GM20431 (cell line): ENCODE measurements around the gene MINDY2.
"Not testable (repeated sequence)": the region's sequence is repeated elsewhere in the genome, so short reads cannot be mapped to it uniquely, and the experiment has no call there.

Experiments
- in situ Hi-C: fragments of 300-500 bp; cut with MseI, MboI; formaldehyde crosslinking; loops from one replicate; pipeline ENCODE4 v1.15.0; 2020; ENCODE audit warnings: low sequenced_read_pairs; ENCODE audit not compliant: unreplicated experiment

MINDY2 gene

DNA sequence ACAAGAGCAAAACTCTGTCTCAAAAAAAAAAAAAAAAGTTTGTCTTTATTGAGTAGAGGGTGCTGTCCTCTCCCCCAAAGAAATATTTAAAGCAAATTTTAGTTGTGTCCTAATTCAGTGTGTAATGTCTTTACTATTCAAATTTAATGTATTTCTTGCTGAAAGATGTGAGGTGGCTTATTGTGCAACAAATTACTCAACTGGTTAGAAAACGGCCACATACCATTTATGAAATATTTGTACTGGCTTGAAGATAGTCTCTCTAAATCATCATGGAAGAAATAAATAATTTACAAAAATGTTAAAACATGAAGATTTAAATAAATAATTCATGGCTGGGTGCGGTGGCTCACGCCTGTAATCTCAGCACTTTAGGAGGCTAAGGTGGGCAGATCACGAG lies 99.3 kb downstream of the MINDY2 start:
- in situ Hi-C loops = no loop called here

DNA sequence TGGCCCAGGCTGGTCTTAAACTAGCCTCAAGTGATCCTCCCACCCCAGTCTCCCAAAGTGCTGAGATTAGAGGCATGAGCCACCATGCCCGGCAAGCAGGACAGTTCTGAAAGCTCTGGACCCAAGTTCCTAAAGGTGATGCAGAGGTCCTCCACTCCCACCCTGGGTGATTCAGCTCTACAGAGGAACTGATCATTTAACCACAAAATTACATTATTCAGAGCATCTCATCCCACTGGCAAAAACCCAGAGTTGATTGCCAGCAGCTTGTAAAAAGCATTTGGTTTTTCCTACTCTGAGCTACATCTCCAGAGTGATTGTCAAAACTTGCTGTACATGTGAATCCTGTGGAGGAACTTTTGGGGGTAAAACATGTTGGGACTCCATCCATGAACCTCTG lies 102.2 kb downstream of the MINDY2 start:
- in situ Hi-C loops = no loop called here

DNA sequence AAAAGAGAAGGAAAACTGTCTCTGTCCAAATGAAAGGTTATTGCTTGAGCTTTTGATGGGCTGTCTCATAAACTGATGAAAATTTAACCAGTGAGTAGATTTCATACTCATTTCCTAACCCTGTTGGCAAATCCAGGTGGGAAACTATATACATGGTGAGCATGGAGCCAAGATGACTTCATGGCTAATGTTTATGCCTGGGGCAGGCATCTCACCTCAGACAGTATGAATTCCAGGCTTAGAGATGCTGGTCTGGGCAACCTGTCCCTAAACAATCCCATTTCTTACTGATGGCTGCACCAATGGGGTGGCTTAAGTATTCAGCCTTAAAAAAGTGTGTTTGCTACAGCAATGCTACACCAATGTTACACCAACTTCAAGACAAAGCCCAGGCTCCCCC lies 104.2 kb downstream of the MINDY2 start:
- in situ Hi-C loops = no loop called here

DNA sequence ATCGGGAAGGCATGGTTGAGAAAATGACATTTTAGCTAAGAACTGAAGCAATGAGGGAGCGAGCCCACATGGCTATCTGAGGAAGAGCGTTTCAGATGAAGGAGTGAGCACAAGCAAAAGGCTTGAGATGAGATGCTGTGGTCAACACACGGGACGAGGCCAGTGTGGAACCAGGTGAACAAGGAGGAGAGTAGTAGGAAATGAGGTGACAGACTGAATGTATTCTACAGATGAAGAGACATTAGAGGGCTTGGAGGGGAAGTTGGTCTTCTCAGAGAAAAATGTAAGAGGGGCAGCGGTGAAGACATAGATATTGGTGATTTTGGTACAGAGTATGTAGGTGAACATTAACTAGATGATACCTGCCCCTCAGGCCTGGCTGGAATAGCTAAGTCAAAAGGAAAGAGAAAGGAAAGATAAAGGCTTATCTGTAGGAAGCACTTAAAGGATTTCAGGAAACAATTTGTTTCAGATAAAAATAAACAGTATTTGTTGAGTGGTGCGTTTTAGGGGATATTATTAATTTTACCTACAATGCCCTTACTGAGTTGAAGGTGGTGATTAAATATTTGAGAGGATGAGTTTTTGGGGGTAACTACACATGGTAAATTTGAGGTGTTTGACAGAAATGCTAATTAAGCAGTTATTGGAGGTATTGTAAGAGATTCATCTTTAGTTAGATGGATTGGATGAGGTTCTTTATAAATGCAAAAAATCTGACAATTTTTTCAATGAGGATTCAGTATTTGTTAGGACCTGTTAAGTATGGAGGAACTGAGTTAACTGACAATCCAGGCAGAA lies 105.4 kb downstream of the MINDY2 start:
- in situ Hi-C loops = no loop called here

DNA sequence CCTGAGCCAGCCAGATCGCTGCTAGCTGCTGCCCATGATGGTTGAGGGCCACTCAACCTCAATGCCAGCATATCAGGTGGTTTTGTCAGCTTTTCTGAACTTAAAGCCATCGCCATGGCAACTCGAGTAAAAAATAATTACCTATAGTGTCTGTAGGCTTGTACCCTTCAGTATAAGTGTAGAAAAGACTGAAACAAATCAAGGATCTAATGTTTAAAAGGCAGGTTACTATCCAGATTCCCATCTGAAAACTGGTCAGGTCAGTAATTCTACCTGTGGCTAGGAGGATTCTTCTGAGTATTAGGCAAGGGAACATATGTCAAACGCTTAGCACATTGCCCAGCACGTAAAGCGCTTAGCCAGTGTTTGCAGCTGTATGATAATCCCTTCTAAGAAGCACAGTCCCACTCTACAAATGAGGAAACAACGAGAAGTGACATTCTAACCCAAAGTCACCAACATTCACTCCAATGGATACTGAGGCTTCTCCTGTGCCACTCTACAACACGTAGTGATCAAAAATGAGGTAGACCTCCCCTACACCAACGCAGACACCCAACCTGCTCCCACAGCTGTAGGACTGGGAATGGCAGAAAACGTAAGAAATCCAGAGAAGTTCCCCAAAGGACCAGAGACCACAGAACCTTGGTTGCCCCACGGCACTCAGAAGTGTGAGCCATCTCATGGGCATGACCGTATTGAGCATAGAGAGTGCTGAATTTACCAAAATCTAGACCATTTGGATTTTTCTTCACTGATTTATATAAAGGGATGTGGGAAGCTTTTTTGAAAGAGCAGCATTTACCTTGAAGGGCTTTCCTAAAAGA lies 107.1 kb downstream of the MINDY2 start:
- in situ Hi-C loops = no loop called here

DNA sequence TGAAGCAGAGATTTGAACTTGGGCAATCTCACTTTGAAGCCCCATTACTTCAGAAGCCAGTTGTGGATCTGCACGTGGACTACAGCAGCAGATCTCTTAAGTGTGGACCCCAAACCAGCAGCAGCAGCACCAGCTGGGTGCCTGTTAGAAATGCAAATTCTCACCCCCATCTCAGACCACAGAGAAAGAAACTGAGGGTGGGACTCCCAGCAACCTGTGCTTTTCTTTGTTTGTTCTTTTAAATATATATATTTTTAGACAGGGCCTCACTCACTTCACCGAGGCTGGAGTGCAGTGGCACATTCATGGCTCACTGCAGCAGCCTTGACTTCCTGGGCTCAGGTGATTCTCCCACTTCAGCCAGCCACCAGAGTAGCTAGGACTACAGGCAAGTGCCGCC lies 109.2 kb downstream of the MINDY2 start:
- in situ Hi-C loops = no loop called here

DNA sequence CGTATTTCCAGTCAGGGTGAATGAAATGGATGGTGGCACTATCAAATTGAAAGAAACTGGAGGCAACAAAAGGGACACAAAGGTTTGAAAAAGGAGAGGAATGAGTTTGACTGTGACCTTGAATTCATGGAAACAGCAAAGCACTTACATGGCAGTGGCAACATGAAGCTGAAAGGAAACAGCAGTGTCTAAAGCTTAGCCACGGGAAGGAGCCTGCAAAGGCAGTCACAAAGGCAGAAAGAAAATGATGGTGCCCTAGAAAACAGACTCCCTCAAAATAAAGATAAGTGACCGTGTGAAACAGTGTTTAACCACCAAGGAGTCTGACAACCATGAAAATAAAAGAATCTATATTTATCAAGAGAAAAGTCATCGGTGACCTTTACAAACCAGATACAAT lies 111.1 kb downstream of the MINDY2 start:
- in situ Hi-C loops = no loop called here

DNA sequence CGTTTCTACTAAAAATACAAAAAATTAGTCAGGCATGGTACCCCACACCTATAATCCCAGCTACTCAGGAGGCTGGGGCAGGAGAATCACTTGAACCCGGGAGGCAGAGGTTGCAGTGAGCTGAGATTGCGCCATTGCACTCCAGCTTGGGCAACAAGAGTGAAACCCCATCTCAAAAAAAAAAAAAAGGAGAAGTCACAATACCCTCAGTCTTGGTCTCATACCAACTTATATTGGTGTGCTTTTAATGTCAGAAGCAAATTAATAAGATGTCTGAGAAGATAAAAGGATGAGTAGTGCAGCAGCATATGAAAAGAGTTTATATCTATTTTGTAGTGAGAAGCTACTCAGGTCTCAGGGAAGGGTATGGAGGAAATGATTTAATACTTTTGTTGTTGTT lies 112.8 kb downstream of the MINDY2 start:
- in situ Hi-C loops = not testable (repeated sequence)

DNA sequence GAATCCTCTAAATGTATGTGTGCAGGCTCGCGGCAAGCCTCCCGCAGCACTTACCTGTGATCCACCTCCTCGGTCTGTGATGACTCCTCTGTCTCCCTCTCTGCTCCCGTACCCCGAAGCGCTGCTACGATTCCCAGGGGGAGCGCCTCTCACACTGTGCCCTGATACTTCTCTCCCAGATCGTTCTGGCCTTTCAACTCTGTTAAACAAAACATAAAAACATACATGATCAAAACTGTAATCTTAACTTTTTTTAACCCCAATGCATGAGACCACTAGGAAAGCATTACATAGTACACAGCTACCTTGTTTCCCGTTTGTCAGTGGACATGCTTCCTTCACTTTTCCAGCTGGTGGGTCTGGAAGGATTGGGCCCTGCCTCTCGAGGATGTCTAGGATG lies 115.8 kb downstream of the MINDY2 start:
- in situ Hi-C loops = no loop called here

DNA sequence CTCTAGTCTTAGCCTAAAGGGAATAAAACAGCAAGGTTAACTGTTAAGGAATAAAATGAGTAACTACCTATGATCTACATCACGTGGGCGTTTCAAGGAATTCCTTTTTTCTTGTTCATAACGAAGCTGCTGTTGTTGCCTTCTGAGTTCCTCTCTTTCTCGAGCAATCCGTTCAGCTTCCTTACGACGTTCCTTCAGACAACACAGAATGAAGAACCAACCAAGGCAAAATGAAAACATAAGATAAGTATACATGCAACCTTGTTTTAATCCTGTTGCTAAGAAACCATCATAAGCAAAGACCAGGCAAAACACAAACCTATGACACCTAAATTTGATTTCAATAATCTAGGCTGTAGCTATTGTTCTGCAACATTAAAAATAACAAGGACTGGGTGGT lies 118.3 kb downstream of the MINDY2 start:
- in situ Hi-C loops = no loop called here

DNA sequence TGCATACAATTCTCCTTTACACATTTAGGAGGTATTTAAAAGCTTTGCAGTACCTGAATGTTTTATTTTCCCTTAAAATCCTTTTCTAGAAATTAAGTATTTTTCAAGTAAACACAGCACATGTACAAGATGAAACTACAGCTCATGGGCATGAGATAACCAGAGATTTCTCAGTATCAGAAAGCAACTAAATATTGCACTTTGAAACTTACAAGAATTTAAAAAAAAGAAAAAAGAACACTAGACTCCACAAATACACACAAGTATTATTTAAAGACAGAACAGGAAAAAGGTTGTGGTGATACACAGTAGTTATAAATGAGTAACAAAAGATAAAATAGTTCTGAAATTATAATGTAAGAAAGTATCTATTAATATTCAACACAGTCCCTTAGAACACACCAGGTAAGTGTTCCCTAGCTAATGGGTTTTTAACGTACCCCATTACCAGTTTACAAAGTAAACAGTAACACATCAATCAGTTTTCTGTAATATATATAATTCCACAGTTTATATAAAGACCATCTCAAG lies 127.1 kb downstream of the MINDY2 start:
- in situ Hi-C loops = no loop called here

DNA sequence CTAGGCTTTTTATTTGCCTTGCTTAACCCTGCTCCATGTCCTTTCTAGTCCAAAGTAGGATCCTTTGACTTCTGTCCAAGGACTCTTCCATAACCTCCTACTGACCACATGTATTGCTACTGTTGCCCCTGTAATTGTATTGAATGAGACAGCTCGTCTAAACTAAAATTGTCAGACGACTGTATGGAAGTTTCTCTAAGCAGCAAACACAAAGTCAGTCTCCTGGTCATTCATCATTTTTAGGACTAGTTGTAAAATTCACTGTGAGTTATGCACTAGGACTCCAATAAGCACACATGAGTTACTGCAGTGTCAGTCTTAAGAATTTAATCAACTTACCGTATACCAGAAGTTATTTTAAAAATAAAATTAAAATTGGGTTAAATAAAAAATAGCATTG lies 129.5 kb downstream of the MINDY2 start:
- in situ Hi-C loops = no loop called here

DNA sequence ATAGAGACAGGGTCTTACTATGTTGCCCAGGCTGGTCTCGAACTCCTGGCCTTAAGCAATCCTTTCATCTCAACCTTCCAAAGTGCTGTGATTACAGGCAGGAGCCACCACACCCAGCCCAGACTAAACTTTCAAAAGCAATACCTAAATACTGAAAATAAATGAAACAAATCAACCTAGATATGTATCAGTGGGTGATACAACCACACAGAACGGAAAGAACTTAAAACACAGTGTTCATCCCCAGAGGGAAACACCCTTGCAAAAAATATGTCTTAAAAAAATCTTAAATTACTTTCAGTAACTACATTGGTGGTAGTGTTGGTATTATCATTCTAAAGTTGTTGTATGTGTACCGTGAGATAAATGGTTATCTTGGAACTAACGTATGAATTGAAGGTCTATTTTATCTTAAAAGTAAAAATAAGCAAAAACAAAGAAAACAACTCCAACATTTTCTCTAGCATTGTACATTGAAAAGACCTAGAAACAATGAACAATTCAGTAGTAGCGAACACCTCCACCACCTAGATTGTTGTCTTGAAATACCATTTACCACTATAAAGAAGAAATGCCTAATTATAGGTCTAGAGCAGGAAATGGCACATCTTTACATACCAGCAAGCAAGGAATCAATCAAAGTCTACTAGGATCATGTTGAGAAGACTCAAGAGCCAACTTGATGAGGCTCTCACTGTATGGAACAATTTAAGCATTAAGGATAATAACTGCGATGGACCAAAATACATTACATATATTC lies 137.6 kb downstream of the MINDY2 start:
- in situ Hi-C loops = no loop called here

DNA sequence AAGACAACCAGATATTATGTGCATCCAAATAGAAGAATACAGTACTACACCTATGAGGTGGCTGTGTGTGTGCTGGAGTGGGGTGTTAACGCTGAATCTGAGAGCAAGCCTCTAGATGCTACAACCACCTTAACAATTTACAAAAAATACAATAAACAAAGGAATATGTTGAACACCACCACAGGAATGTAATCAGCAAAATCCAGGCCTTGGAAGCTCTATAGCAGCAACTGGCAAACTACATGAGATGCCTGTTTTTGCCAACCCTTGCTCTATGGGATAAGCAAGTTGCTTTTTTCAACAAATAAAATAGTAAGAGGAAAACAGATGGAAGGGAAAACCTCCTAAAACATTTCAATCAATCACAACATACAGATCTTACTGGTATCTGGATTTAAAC lies 138.5 kb downstream of the MINDY2 start:
- in situ Hi-C loops = no loop called here

DNA sequence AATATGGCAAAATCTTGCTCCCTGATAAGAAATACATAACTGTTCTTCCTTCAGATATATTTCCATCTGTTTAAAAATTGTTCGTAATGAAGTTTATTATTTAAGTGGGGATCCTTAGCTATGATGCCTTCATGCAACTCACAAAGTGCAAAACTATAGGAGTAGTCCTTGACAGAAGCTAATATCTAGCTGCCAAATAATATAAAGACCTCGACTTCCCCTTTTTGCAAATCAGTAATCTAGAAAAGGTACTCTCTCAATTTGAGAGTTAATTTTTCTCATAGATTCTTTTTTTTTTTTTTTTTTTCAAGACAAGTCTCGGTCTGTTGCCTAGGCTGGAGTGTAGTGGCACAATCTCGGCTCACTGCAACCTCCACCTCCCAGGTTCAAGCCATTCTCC lies 139.4 kb downstream of the MINDY2 start:
- in situ Hi-C loops = no loop called here
